Suppressor macrophage (primary cell): ENCODE results near the gene DACT2.
"Not testable (repeated sequence)": the region's sequence is repeated elsewhere in the genome, so short reads cannot be mapped to it uniquely, and the experiment has no call there.

Experiments used
- DNase-seq, 4 experiments: peaks; one replicate each; pipeline ENCODE4 v3.0.0-alpha.2; 2020 to 2022

DACT2 gene

DNA sequence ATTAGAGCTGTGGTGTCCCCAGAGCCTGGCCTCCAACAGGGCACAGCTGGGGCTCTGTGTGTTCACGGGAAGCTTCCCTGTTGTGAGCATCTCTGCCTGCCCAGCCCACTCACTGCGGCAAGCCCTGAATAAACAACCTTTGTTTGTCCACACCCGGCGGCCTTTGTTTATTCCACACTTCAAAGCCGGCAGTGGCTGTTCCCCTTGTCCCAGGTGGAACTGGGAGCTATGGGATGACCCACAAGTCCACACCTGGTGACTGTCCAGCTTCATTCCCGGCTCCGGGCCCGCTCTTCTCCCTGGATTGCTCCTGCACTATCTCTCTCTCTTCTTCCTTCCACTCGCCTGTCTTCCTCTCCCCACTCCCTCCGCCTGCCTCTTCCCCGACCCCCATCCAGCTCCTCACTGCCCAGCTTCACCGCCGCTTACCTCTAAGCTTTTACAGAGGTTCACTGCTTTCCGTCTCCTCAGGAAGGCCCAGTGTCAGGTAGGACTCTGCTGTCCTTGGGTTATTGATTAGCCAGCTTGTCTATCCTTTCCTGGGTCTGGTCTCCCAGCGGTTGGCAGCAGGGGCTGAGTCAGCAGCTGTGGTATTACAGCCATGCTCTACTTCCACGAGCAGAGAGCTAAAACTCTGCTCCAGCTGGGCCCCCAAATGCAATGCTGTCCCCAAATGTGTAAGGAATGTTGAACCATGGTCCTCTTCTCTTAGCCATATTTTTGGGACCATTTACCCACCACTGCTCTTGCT lies 17.8 kb downstream of the DACT2 start:
- no peak for DNase-seq

DNA sequence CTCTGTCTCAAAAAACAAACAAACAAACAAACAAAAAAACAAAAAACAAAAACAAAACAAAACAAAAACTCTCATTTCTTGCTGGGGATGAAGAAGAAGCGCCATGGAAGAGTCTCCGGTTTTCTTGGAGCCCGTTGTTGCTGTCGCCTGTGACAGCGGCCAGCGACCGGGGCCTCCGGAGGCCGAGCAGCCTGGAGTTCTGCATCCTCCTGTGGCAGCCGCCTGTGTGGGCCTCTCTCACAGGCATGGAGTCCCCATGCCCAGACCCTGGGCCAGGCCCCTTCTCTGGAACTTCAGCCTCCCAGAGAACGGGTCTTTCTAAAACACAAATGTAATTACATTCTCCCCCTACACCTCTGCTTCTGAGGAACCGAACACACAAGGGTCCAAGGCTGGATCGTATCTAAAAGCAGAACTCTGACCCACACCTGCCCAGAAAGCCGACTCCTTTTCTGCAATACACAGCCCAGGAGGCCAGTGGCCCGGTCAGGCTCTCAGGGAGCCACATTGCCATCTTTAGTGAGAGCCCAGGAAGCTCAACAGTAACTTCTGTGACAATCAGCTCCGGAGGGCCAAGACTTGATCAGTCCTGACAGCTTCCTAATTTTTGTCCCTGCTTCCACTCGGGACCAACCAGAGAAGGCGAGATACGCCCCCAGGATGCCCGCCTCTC lies 18.5 kb downstream of the DACT2 start:
- no peak for DNase-seq

DNA sequence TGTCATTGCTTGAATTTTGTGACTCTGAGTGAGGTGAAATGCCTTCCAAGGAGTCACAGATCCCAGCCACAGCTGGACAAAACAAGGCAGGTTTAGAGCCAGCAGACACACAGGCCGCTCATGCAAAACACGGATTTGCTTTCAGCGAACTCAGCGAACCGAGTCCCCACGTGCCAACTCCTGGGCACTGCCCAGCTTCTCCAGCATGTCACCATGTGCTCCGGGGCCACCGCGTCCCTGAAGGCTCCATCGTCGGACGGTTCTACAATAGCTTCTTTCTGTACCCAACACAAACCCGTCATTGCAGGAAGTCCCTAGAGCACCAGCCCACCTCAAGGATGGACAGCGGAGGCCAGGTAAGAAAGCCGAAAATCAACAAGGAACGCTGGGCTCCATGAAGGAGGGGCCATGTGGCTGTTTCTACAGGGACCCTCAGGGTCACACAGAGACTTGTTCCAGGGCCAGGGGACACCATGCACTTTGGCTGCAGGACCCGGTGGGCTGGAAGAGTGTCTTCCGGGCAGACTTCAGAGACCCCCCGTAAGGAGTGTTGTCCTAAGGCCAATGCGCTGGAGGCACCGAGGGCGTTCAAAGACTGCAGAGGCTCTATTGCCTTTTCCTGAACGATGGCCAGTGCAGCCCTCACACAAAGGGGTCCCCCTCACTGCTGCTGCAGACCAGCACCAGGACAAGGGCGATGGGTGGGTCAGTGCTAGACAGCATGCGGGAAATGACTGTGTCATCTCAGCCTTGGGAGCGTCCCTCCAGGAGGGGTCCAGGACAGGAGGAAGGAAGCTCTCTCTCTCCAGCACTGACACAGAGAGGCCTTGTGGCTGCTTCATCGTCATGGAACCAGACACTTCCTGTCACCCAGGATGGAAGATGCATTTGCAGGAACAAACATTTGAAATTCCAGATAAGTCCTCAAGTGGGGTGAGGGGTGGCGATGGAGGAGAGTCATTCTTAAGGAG lies 19.8 kb downstream of the DACT2 start:
- no peak for DNase-seq

DNA sequence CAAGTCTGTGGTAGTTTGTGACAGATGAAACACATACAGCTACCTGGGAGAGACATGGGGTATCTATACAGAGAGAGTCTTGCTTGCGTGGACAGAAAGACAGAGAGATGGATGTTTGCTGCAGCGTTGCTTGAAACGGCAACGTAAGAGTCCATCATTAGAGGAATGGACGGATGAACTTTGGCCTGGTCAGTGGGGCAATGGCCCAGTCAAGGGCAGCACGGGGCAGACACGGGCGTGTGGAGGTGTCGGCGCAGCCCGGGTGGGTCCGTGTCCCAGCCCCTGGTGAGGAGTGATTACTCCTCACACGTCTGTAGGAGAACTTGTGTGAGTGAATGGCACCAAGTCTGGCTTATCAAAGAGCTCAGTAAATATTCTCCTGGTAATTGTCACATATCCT lies 21.9 kb downstream of the DACT2 start:
- DNase-seq, result no peak

DNA sequence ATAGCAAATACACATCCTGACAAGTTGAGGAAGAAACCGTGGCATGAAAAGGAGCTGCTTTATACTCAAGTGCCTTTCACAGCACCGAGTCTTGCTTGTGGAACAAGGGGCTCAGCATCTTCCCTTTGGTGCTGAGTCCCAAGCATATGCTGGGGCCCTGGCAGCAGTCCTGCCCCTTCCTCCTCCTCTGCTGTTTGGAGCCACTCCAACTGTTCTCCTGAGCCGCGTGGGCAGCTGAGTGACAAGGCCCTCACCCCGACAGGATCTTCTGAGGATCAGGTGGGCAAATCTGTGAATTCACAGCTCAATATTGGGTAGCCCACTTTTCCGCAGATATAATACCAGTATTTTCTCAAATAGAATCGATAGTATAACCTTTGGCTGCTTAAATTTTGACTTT lies 24.7 kb downstream of the DACT2 start:
- DNase-seq, result no peak

DNA sequence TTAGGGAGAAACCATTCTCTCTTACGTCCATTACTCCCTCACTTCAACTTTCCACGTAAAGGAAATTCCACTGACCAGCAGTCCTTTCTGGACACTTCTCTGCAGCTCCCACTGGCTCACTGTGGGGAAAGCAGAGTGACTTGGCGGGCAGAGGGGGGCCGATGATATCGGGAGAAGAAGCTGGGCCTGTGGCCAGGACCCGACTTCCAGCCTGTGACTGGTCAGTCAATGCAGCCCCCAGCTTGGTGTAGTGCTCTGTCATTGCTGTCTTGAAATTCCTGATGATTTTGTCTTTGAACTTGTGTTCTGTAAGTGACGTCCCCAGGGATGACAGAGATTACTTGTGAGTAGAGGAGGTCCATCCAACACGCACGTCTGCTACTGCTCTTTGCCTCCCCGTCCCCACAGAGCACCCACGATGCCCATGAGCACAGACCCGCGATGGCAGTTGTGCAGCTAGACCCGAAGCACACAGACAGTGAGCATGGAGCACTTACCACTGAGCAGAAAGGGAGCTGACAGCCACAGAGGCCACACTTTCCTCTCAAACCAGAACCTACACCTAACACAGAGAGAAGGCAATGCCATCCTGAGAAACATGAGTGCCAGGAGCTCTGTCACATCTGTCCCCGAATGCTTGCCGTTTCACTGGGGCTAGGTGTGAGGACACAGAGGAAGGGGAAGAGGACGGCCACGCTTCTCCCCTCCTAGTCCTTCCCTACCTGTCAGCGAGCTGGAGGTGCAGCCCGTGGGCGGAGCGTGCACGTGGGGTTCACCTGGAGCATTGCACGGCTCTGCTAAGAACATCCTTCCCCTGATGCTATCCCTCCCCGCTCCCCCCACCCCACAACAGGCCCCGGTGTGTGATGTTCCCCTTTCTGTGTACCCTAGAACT lies 25.7 kb downstream of the DACT2 start:
- DNase-seq, result no peak

DNA sequence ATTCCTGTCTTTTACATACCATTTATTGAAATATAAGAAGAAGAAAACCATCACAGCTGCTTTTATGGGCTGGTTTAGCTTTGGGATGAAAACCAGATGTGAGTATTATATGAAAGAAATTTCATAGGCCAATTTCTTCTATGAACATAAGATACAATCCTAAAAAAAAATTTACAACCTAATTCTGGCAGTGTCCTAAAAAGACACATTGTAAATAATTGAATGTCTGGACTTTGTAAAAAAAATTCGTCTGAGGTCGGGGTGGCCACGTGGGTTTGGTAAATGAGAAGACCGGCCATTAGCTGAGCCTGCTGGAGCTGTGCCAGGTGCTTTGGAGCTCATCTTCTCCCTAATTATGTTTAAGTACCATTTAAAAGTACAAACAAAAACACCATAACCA lies 26.8 kb downstream of the DACT2 start:
- no peak for DNase-seq

DNA sequence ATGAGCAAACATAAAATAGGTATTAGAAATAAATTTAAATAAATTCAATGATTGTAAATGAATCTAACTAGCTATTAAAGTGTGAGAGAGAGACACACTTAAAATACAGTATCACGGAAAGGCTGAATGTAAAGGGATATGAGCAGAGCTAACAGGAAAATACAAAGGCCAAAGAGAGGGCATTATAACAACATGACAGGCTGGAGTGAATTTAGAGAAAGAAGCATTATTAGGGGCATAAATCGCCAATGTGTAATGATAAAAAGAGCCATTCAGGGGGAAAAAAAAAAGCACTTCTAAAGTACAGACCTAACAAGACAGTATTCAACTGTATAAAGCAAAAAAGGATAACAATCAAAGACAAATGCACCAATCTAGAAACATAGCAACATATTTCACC lies 28.1 kb downstream of the DACT2 start:
- DNase-seq, result no peak

DNA sequence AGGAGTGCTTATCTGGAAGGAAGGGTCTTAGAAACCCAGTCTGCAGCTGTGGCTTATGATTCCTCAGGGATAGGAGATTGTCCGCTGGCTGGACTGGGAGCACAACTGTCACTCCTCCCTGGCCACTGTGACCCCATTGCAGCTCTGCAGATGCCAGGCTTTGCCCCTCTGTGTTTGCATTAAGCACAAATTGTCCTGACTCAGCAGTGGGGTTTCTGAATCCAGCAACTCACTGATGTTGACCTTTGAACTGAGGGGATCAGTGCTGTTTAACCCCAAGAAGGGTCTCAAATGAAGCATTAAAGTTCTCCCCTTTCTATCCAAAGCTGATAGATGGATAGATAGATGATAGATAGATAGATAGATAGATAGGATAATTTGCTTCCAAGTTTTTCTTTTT lies 29.5 kb downstream of the DACT2 start:
- DNase-seq, result no peak

DNA sequence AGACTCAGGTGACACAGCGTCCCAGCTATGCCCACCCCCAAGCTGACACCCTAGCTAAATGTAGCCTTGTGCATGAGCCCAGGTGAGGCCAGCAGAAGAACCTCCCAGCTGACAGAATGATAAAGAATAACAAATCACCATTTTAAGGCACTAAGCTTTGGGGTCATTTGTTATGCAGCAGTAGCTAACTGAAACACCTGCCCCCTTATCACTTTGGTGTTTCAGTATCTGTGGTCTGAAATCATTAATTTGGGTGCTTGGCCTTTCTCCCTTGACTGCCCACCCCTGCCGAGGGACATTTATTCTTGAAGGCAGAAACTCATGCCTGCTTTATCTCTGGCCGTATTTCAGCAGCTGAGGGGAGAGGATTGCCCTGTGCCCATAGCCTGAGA lies 30.0 kb downstream of the DACT2 start:
- no peak for DNase-seq

DNA sequence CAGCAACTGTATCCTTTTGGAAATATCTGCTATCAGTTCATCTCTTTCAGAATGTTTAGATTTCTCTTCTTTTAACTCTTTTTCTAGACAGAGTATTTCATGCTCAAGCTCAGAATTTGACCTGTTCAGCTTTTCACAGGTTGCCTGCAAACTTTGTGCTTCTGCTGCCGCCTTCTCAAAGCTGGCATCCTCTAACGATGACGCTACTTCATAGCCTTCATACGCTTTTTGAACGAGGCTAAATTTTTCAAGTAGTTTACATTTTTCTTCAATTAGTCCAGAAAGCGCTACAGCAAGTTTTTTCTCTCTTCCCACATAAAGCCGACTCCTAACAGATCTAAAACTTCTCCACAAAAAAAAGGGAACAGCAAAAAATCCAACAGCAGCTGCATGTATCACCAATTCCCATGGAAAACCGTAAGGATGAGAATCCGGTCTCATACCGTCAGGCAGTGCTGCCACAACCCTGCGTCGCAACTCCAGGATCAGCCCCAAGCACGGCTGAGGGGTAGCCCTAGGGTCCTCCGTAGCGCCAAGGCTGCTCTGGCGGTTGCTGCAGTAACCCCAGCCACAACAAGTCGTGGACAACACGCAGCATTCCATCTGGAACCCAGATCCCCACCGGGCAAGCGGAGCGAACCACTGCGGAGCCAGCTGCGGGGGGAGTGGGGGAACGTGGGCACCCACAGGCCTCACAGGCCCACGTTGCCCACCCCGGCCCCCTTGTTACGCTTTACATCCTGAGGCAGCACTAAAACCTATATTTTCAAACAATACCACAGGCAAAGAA lies 30.6 kb downstream of the DACT2 start:
- DNase-seq, result no peak

DNA sequence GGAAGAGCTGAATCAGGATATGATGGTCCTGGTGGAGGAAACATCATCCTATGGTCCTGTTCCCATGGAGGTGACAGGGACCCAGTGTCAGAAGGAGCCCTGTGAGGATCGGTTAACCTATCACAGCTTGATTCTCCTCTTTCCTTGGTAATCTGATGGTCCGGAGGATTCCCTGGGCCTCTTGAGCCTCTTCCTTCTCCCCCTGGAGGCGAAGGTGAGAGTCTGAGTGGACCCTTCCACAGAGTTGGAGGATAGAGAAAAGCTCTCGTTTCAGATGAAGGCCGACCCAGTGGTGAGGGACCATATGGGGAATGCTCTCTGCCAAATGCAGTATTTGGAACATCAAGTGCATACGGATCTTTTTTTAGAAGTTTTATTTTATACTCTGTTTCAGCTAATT lies 32.1 kb downstream of the DACT2 start:
- DNase-seq, result not testable (repeated sequence)

DNA sequence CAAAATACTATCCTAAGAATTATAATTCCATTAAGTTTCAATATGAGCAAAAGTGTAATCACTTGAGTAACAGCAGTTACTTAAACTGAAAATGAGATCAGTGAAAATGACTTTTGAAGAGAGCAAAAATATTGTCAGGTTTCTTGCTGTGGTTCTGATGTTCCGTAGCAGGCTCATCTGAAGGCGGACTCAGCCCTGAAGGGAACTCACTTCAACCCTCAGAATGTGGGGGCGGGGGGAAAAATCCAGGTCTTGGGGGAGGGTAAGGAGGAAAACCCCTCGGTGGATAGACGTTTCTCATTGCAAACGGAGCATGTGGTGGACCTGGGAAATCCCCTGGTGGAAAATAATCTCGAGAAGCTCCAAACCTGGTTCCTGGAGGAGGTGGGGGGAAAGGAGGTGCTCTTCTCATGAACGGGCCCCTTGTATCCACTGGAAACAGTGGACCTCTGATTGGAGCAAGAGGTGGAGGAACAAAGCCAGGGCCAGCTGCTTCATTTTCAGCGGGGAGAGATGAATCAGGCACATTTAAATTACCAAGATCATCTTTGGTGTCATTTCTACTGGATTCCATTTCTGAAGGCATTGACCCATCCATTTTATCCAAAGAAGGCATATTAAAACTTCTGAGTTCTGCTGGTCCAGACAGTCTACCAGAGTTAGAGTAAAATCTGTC lies 32.7 kb downstream of the DACT2 start:
- DNase-seq, result not testable (repeated sequence)

DNA sequence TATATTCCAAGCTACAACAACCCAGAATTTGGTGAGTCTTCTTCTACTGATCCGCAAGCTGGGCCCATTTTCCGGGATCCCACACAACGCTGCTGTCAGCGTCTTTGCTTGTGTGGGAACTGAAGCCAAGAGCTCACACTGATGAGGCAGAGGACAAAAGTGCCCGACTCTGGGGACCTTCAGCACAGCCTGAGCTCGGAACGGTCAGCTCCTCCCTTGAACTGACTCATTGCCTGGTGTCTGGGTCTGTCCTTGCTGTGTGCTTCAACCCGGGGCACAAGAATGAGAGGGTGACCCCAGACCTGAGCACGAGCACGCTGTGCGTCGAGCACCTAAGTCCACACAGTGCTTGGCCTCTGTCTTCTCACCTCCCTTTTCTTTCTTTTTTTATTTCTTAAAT lies 33.5 kb downstream of the DACT2 start:
- DNase-seq, result no peak

DNA sequence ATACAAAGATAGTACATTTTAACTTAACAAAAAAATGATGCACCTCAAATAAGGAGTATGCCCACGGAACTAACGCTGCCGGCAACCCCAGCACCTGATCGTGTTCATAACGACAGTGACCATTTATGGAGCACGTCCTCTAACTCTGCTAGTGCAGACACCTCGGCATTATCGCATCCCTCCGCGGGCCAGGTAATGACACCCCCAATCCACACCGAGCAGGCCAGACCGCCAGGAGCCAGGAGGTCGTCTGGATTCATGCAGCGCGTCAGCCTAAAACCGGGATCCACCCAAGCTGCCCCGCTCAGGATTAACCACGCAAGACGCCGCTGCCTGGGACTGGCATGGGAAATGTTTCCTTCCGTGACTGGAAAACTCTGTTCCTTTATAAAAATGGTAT lies 34.1 kb downstream of the DACT2 start:
- no peak for DNase-seq

DNA sequence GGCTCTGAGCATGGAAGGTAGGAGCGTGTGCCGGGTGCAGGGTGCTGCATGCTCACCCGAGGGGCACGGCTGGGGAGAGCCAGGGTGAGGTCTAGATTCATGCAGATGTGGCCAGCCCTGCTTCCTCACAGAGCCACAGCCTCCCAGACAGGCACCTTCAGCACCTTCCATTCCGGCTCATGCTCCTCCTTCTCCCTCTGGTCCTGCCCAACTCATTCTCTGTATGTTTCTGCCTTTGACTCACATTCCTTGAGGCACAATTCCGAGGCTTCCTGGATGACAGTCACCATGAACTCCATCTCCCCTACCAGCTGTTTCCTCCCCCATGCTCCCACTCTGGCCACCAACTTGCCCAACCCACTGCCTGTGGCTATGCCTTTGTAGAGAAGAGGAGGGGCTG lies 35.4 kb downstream of the DACT2 start:
- no peak for DNase-seq

DNA sequence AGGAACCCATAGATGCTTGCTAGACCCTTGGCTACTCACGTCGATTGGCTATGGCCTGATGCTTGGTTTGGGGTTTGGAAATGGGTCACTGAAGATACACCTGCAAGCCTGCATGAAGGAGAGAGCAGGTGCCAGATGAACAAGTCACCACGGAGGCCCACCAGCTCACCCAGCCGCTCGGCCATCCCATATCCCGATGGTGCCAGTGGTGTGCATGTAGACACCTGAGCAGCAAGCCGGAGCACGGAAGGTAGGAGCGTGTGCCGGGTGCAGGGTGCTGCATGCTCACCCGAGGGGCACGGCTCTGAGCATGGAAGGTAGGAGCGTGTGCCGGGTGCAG lies 35.9 kb downstream of the DACT2 start:
- DNase-seq, result no peak

DNA sequence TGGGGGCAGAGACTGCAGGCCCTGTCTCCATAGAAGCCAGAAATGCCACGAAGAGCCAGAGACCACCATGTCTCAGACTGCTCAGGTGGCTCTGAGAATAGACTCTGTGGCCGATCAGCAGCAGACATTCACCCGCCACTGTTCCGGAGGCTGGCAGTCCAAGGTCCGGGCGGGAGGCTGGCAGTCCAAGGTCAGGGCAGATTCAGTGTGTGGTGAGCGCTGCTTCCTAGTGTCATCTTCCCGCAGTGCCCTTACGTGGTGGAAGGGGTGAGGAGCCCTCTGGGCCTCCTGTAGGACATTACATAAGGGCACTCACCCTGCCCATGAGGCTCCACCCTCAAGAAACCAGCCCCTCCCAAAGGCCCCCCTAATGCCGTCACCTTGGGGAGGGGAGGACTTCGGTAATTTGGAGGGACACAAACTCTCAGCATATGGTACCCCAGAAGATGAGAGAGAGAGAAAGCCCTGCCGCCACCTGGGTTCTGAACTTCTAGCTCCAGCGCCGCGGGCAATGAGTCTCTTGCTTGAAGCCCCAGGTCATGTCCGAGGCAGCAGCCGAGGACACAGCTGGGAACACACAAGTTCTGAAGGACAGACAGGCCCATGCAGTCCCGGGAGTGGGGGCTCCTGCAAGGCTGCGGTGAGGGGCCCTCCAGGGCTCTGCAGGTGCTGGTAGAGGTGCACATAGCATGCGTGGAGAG lies 36.4 kb downstream of the DACT2 start:
- no peak for DNase-seq

DNA sequence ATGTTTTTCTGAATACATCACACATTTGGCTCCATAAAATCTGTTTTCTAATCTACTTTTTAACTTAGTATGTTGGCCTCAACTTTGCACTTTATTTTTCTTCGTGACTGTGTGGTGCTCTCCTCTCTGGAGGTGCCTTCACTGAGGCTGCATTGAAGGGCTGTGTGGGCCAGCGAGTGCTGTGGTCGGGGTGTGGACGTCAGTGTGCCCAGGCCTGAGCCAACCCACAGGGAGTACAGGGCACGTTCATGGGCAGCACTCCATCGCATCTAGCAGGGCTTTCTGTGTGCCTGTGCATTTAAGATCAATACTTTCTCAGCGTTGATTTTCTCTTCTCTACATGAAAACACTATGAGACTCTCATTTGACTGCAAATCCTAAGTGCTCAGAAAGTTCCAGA lies 37.8 kb downstream of the DACT2 start:
- DNase-seq, result no peak

DNA sequence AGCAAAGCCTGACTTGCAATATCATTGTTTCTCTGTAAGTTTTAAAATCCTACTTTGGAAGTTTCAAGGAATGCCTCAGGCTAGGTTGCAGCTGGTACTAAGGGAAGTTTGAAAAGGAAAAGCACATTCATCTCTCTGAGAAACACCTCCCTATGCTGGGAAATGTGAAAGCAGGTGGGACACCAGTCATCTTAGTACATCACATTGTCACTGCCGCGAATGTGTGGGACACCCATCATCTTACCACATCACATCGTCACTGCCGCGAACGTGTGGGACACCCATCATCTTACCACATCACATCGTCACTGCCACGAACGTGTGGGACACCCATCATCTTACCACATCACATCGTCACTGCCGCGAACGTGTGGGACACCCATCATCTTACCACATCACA lies 38.3 kb downstream of the DACT2 start:
- not testable (repeated sequence) for DNase-seq

DNA sequence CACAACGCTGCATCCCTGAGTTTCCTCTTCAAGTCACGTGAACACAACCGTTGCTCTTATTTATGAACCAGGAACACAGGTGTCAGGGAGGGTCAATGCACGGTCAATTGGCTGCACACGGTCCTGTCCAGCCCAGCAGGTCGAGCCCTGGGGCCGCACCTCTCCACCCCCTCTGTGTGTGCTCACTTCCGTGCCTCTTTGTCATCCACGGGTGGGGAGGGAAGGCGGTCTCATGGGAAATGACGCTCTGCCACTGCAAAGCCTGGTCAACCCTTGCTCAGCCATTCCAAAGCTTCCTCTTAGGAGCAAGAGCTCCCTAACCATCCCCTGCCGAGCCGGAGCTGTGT lies 38.7 kb downstream of the DACT2 start:
- DNase-seq, result no peak
